ENCODE measurements around the gene ADAMTS20.

GRCh38 chr12:43428088-43428600, 123.9 kb downstream of the ADAMTS20 start:
- no peak for TF ChIP-seq CTCF (IDR thresholded peaks at IDR 0.05)
- TF ChIP-seq POLR2A (IDR thresholded peaks at IDR 0.05), result no peak
- no peak for TF ChIP-seq POLR2AphosphoS5 (IDR thresholded peaks at IDR 0.05)
- no peak for TF ChIP-seq EP300 (IDR thresholded peaks at IDR 0.05)

All from upper lobe of left lung (tissue), 4 donors.